ENCODE results near the gene MTMR2. TPM values are rescaled to one million over a fixed set of nuclear protein-coding genes. Genes with fewer than 3 reads are reported as not detected.

Gene MTMR2
- total and polyA plus RNA-seq, 9 of the 15 experiments (the other 6 are each of a cell fraction or from before 2014, with no cell fraction given): 12.6 to 35.8 (median 25.2) TPM

- no peak for ATAC-seq
- Histone ChIP-seq H2AFZ (ENCODE audit: low read depth, low read length) (no peak overlapping the region), H3K9me1 (ENCODE audit: control insufficient read depth, insufficient read depth, low read length) (no peaks in the 10 kb centered on the region), H3K4me3 (no peak overlapping the region), H3K4me2 (ENCODE audit: insufficient read depth, low read length) (no peak overlapping the region), H3K36me3 (ENCODE audit: control insufficient read depth, insufficient read depth, low read length) (no peaks in the 10 kb centered on the region), H3K79me2 (ENCODE audit: control insufficient read depth, insufficient read depth, low read length) (peaks cover 27% of the 10 kb centered on the region), H3K4me1 (replicated peaks in 1 of 2; ENCODE audit: control insufficient read depth in 2 of 2, insufficient read depth in 2 of 2, low read length in 2 of 2) (no peaks in the 10 kb centered on the region), H3K27ac (ENCODE audit: extremely low read depth, low read depth, low read length) (no peak overlapping the region), H3K27me3 (ENCODE audit: control insufficient read depth in 2 of 2, insufficient read depth in 2 of 2, low read length in 2 of 2) (no peaks in the 10 kb centered on the region), H3K9me3 (replicated peaks; ENCODE audit: control insufficient read depth, insufficient read depth, low read depth, low read length) (no peaks in the 10 kb centered on the region), H4K20me1 (replicated peaks; ENCODE audit: control insufficient read depth, insufficient read depth, low read length) (no peaks in the 10 kb centered on the region), H3K9ac (ENCODE audit: insufficient read depth in 1 of 2, low read depth in 2 of 2, low read length in 2 of 2) (no peak overlapping the region)
- in situ Hi-C loops (cut with MboI) (no loop called here), intact Hi-C loops (cut with micrococcal nuclease) (no loop called here)
- no peak for FAIRE-seq
- no TSS peak for BruUV-seq (replicated peaks)
- WGBS (ENCODE audit: insufficient coverage, low coverage, missing lambda C conversion rate): 100% methylated on average over 1 of the region's 1 CpG
- CTCF ChIA-PET (ENCODE audit: low intra/inter-chr PET ratio): no interaction called here
- POLR2A ChIA-PET: interaction anchor here (1.0 to 2.7 kb wide), 3 partner anchors 9 to 86 kb away, joined by 3 to 13 read pairs (median 3); partner anchors contain the start of gene MTMR2
- DNase-seq (ENCODE audit: extremely low read depth in 1 of 4, low spot score in 3 of 4): no peak
- TF ChIP-seq RCOR1 (IDR thresholded peaks at IDR 0.05; ENCODE audit: borderline replicate concordance in 1 of 2, low read depth in 2 of 2, low read length in 2 of 2): no peak
- TF ChIP-seq, protein P1, sequence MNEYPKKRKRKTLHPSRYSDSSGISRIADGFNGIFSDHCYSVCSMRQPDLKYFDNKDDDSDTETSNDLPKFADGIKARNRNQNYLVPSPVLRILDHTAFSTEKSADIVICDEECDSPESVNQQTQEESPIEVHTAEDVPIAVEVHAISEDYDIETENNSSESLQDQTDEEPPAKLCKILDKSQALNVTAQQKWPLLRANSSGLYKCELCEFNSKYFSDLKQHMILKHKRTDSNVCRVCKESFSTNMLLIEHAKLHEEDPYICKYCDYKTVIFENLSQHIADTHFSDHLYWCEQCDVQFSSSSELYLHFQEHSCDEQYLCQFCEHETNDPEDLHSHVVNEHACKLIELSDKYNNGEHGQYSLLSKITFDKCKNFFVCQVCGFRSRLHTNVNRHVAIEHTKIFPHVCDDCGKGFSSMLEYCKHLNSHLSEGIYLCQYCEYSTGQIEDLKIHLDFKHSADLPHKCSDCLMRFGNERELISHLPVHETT (CRISPR knock-in tag; conservative IDR thresholded peaks at IDR 0.05 in 1 of 2, IDR thresholded peaks at IDR 0.05 in 1 of 2): no peak
- no peak for TF ChIP-seq RFX1 (IDR thresholded peaks at IDR 0.05)
- TF ChIP-seq ZKSCAN1 (IDR thresholded peaks at IDR 0.05; ENCODE audit: low read depth, low read length): no peak
- no peak for TF ChIP-seq HDGF (IDR thresholded peaks at IDR 0.05)
- TF ChIP-seq PTRF (tag; IDR thresholded peaks at IDR 0.05): no peak
- TF ChIP-seq STAG1 (CRISPR knock-in tag; IDR thresholded peaks at IDR 0.05; ENCODE audit: borderline replicate concordance): no peak
- TF ChIP-seq RBM17 (IDR thresholded peaks at IDR 0.05; ENCODE audit: borderline replicate concordance, low read depth, low read length): no peak
- TF ChIP-seq HMBOX1 (IDR thresholded peaks at IDR 0.05): no peak
- no peak for TF ChIP-seq ZNF511 (CRISPR knock-in tag; IDR thresholded peaks at IDR 0.05)
- TF ChIP-seq CBFA2T3 (IDR thresholded peaks at IDR 0.05): no peak
- no peak for TF ChIP-seq TBL1XR1 (IDR thresholded peaks at IDR 0.05; ENCODE audit: low read length in 2 of 2)
- TF ChIP-seq NR1H2 (CRISPR knock-in tag; IDR thresholded peaks at IDR 0.05): no peak
- TF ChIP-seq SMARCE1 (IDR thresholded peaks at IDR 0.05): no peak
- no peak for TF ChIP-seq LEF1 (IDR thresholded peaks at IDR 0.05)
- TF ChIP-seq, protein P2, sequence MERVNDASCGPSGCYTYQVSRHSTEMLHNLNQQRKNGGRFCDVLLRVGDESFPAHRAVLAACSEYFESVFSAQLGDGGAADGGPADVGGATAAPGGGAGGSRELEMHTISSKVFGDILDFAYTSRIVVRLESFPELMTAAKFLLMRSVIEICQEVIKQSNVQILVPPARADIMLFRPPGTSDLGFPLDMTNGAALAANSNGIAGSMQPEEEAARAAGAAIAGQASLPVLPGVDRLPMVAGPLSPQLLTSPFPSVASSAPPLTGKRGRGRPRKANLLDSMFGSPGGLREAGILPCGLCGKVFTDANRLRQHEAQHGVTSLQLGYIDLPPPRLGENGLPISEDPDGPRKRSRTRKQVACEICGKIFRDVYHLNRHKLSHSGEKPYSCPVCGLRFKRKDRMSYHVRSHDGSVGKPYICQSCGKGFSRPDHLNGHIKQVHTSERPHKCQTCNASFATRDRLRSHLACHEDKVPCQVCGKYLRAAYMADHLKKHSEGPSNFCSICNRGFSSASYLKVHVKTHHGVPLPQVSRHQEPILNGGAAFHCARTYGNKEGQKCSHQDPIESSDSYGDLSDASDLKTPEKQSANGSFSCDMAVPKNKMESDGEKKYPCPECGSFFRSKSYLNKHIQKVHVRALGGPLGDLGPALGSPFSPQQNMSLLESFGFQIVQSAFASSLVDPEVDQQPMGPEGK (CRISPR knock-in tag; IDR thresholded peaks at IDR 0.05; ENCODE audit: borderline replicate concordance): no peak
- no peak for TF ChIP-seq PRPF4 (IDR thresholded peaks at IDR 0.05; ENCODE audit: insufficient read depth, low read depth, low read length, poor library complexity, severe bottlenecking)
- TF ChIP-seq KAT8 (IDR thresholded peaks at IDR 0.05; ENCODE audit: low read depth): no peak
Measured at GRCh38 chr11:95913830-95914615, 9.9 kb downstream of the MTMR2 start.
